H1 (cell line): ENCODE data around the gene MLN. TPM values are rescaled to one million over a fixed set of nuclear protein-coding genes. Genes with fewer than 3 reads are reported as not detected.

Experiments used
- CTCF ChIA-PET: fragments of 300-600 bp; sonication (Branson Sonifier 250); formaldehyde crosslinking; loops from one replicate; lab custom pipeline; 2021; ENCODE audit not compliant: partially characterized antibody; lab: Charles Lee
- POLR2A ChIA-PET: fragments of 300-600 bp; sonication (Branson Sonifier 250); formaldehyde crosslinking; loops from one replicate; lab custom pipeline; 2021; ENCODE audit warnings: inconsistent platforms; ENCODE audit not compliant: partially characterized antibody; lab: Charles Lee
- DNase-seq, 2 experiments: peaks; one replicate each; pipeline versions ENCODE4 v3.0.0 to v3.0.0-alpha.2; 2010 to 2022; ENCODE audit warnings: low spot score in 2 of 2, low read depth in 1 of 2, mixed read lengths in 1 of 2
- FAIRE-seq: peaks from 2 replicates; lab custom pipeline; 2011; peaks lifted over from hg19 to GRCh38; lab: Jason Lieb, UNC
- H2AFZ ChIP-seq: 2 replicates; pipeline ENCODE4 v1.8.1; 2012; ENCODE audit warnings: low read length, inconsistent platforms
- H2AK5ac ChIP-seq: 2 replicates; pipeline ENCODE4 v1.6.1; 2013; ENCODE audit warnings: low read depth, low read length
- H2BK120ac ChIP-seq: replicated peaks from 2 replicates; pipeline ENCODE3; 2013; ENCODE audit warnings: low read depth, low read length, inconsistent platforms
- H2BK12ac ChIP-seq: 2 replicates; pipeline ENCODE4 v1.6.1; 2013; ENCODE audit warnings: low read depth, low read length
- H2BK15ac ChIP-seq: 2 replicates; pipeline ENCODE4 v1.6.1; 2013; ENCODE audit warnings: low read length
- H2BK20ac ChIP-seq: 2 replicates; pipeline ENCODE4 v1.6.1; 2013; ENCODE audit warnings: low read length
- H2BK5ac ChIP-seq: 2 replicates; pipeline ENCODE4 v1.6.1; 2013; ENCODE audit warnings: low read depth, low read length
- H3K14ac ChIP-seq: 2 replicates; pipeline ENCODE4 v1.6.1; 2013; ENCODE audit warnings: inconsistent platforms; ENCODE audit not compliant: insufficient read length
- H3K18ac ChIP-seq: 2 replicates; pipeline ENCODE4 v1.6.1; 2013; ENCODE audit warnings: low read length; ENCODE audit errors: extremely low read depth
- H3K23ac ChIP-seq: 2 replicates; pipeline ENCODE4 v1.6.1; 2013; ENCODE audit warnings: inconsistent platforms; ENCODE audit not compliant: insufficient read length
- H3K23me2 ChIP-seq: 2 replicates; pipeline ENCODE4 v1.6.1; 2013; ENCODE audit warnings: low read depth, low read length
- H3K27ac ChIP-seq: 2 replicates; pipeline ENCODE4 v1.6.1; 2011; ENCODE audit warnings: low read depth, low read length, inconsistent platforms
- H3K27me3 ChIP-seq, 4 experiments: replicated peaks in 1 of 4; 1 replicate in 1 of 4; 2 replicates in 3 of 4; pipeline versions ENCODE4 v1.6.1 to v1.8.1; 2011 to 2013; ENCODE audit warnings: low read length in 3 of 4, mild to moderate bottlenecking in 3 of 4, inconsistent platforms in 2 of 4, mixed read lengths in 2 of 4, moderate library complexity in 1 of 4; ENCODE audit not compliant: control insufficient read depth in 3 of 4, insufficient read depth in 3 of 4; ENCODE audit errors: extremely low read depth in 1 of 4
- H3K36me3 ChIP-seq, 4 experiments: 2 replicates each; pipeline versions ENCODE4 v1.6.1 to v1.8.1; 2011 to 2013; ENCODE audit warnings: mild to moderate bottlenecking in 4 of 4, low read length in 3 of 4, moderate library complexity in 2 of 4, control low read depth in 1 of 4, inconsistent platforms in 1 of 4; ENCODE audit not compliant: insufficient read depth in 4 of 4, control insufficient read depth in 2 of 4
- H3K4ac ChIP-seq: replicated peaks from 2 replicates; pipeline ENCODE3; 2013; ENCODE audit warnings: low read length, low read depth, mixed read lengths, inconsistent platforms; ENCODE audit not compliant: insufficient read length
- H3K4me1 ChIP-seq, 4 experiments: replicated peaks in 1 of 4; 1 replicate in 1 of 4; 2 replicates in 3 of 4; pipeline versions ENCODE4 v1.6.1 to v1.8.1; 2011 to 2013; ENCODE audit warnings: low read length in 3 of 4, inconsistent platforms in 2 of 4, mixed read lengths in 1 of 4; ENCODE audit not compliant: insufficient read depth in 4 of 4, control insufficient read depth in 3 of 4
- H3K4me2 ChIP-seq, 2 experiments: 2 replicates each; pipeline versions ENCODE4 v1.6.1 to v1.8.1; 2011 to 2013; ENCODE audit warnings: low read depth in 2 of 2, low read length in 2 of 2, control low read depth in 1 of 2, inconsistent platforms in 1 of 2, mild to moderate bottlenecking in 1 of 2; ENCODE audit not compliant: insufficient read depth in 1 of 2
- H3K4me3 ChIP-seq, 4 experiments: fragments of 200-600, 300-600 bp in 1 of 4; sonication (generic), shearing (Covaris generic), sonication (Bioruptor Twin) in 1 of 4; 2 replicates each; pipeline versions ENCODE4 v1.5.1 to v1.8.1; 2011 to 2016; ENCODE audit warnings: low read length in 4 of 4, low read depth in 3 of 4, control low read depth in 2 of 4, inconsistent platforms in 2 of 4, mild to moderate bottlenecking in 2 of 4, mixed read lengths in 1 of 4, moderate library complexity in 1 of 4; ENCODE audit not compliant: insufficient read depth in 2 of 4; ENCODE audit errors: extremely low read depth in 1 of 4
- H3K56ac ChIP-seq: replicated peaks from 2 replicates; pipeline ENCODE3; 2013; ENCODE audit warnings: low read depth, mild to moderate bottlenecking, mixed read lengths, low read length, inconsistent platforms; ENCODE audit not compliant: insufficient read length
- H3K79me1 ChIP-seq: 2 replicates; pipeline ENCODE4 v1.6.1; 2013; ENCODE audit warnings: low read depth, low read length, control low read depth
- H3K79me2 ChIP-seq, 2 experiments: 2 replicates each; pipeline versions ENCODE4 v1.6.1 to v1.8.1; 2012 to 2013; ENCODE audit warnings: low read length in 2 of 2, mild to moderate bottlenecking in 2 of 2, inconsistent platforms in 1 of 2; ENCODE audit not compliant: insufficient read depth in 2 of 2, control insufficient read depth in 1 of 2
- H3K9ac ChIP-seq, 4 experiments: replicated peaks in 1 of 4; 1 replicate in 1 of 4; 2 replicates in 3 of 4; pipeline versions ENCODE4 v1.6.1 to v1.8.1; 2011 to 2013; ENCODE audit warnings: low read depth in 3 of 4, low read length in 3 of 4, control low read depth in 2 of 4, mild to moderate bottlenecking in 2 of 4, moderate library complexity in 2 of 4, inconsistent platforms in 1 of 4; ENCODE audit errors: extremely low read depth in 1 of 4
- H3K9me3 ChIP-seq, 2 experiments: 2 replicates each; pipeline versions ENCODE4 v1.6.1 to v1.8.1; 2012 to 2013; ENCODE audit warnings: mild to moderate bottlenecking in 2 of 2, moderate library complexity in 2 of 2, control low read depth in 1 of 2, inconsistent platforms in 1 of 2, low read depth in 1 of 2, low read length in 1 of 2, mixed read lengths in 1 of 2; ENCODE audit not compliant: insufficient read depth in 2 of 2
- H4K20me1 ChIP-seq, 2 experiments: replicated peaks in 1 of 2; 2 replicates each; pipeline versions ENCODE3 to v1.8.1; 2011 to 2013; ENCODE audit warnings: inconsistent platforms in 2 of 2, low read length in 2 of 2, mild to moderate bottlenecking in 1 of 2; ENCODE audit not compliant: insufficient read depth in 2 of 2, control insufficient read depth in 1 of 2
- H4K5ac ChIP-seq: 2 replicates; pipeline ENCODE4 v1.6.1; 2013; ENCODE audit warnings: low read length, low read depth, mixed read lengths, inconsistent platforms; ENCODE audit not compliant: insufficient read length
- H4K8ac ChIP-seq: 2 replicates; pipeline ENCODE4 v1.8.0; 2013; ENCODE audit warnings: mild to moderate bottlenecking, moderate library complexity, low read length, inconsistent platforms; ENCODE audit not compliant: insufficient read depth; ENCODE audit errors: extremely low read depth
- H4K91ac ChIP-seq: replicated peaks from 2 replicates; pipeline ENCODE3; 2013; ENCODE audit warnings: low read length, mixed read lengths, inconsistent platforms; ENCODE audit not compliant: insufficient read length
- CHD1 ChIP-seq: IDR thresholded peaks from 2 replicates; pipeline ENCODE4 v1.6.1; 2012; ENCODE audit warnings: low read depth, low read length, improper control_type of control experiment
- EGR1 ChIP-seq: IDR thresholded peaks from 2 replicates; pipeline ENCODE4 v1.6.1; 2011; ENCODE audit warnings: low read depth, low read length, borderline replicate concordance
- JUND ChIP-seq: IDR thresholded peaks from 2 replicates; pipeline ENCODE4 v1.6.1; 2011; ENCODE audit warnings: mild to moderate bottlenecking, improper control_type of control experiment, low read length
- KDM5A ChIP-seq: fragments of 200-600 bp; IDR thresholded peaks from 2 replicates; pipeline ENCODE4 v1.7.1; 2012; ENCODE audit warnings: mild to moderate bottlenecking, low read length, inconsistent platforms, mixed read lengths
- NRF1 ChIP-seq: IDR thresholded peaks from 2 replicates; pipeline ENCODE4 v1.6.1; 2011; ENCODE audit warnings: mild to moderate bottlenecking, low read depth, low read length, improper control_type of control experiment
- RAD21 ChIP-seq, 2 experiments: IDR thresholded peaks in 1 of 2; conservative IDR thresholded peaks in 1 of 2; 2 replicates each; pipeline ENCODE4 v1.6.1; 2011; ENCODE audit warnings: low read depth in 2 of 2, low read length in 2 of 2, improper control_type of control experiment in 1 of 2, inconsistent platforms in 1 of 2, mild to moderate bottlenecking in 1 of 2, moderate library complexity in 1 of 2
- RXRA ChIP-seq: IDR thresholded peaks from 2 replicates; pipeline ENCODE4 v1.6.1; 2011; ENCODE audit warnings: low read depth, mild to moderate bottlenecking, low read length, moderate library complexity; ENCODE audit not compliant: insufficient read depth
- SIN3A ChIP-seq, 2 experiments: IDR thresholded peaks in 1 of 2; conservative IDR thresholded peaks in 1 of 2; 2 replicates each; pipeline ENCODE4 v1.6.1; 2011 to 2012; ENCODE audit warnings: low read length in 2 of 2, improper control_type of control experiment in 1 of 2, low read depth in 1 of 2, mild to moderate bottlenecking in 1 of 2
- WGBS, 2 experiments: shearing (Covaris generic) in 1 of 2; methylation state at CpG; one replicate each; pipeline versions ENCODE4 v1.1.6 to v1.1.7; 2013 to 2015; ENCODE audit warnings: low lambda C conversion rate in 2 of 2, mixed read lengths in 2 of 2, inconsistent platforms in 1 of 2, low coverage in 1 of 2, missing lambda C conversion rate in 1 of 2; ENCODE audit not compliant: insufficient replicate concordance in 2 of 2, insufficient coverage in 1 of 2, insufficient read length in 1 of 2; ENCODE audit errors: extremely low coverage in 1 of 2, missing lambda C conversion rate in 1 of 2; 5-methylcytosine and 5-hydroxymethylcytosine counted together
- polyA plus RNA-seq, 7 experiments: library from polyadenylated mRNA; depleted of rRNA in 3 of 7; stranded (reverse) in 5 of 7; unstranded in 2 of 7; fragments of >200 nt in 5 of 7; fragments of 200-250 nt in 2 of 7; gene quantifications; 1 replicate in 5 of 7; 2 replicates in 1 of 7; 4 replicates in 1 of 7; pipeline versions ENCODE4 v1.2.1 to v1.2.3, GENCODE V29; 2011 to 2013; ENCODE audit warnings: missing spikeins in 2 of 7, mixed read lengths in 2 of 7
- total RNA-seq: library from RNA; stranded (reverse); fragmentation: NEBNext Ultra II Directional; extraction: Animal tissue kit (Norgen Biotek cat#: 25700); gene quantifications from 2 replicates; pipeline ENCODE4 v1.2.1, GENCODE V29; 2021
- TF ChIP-seq, protein P1 (sequence below), 3 experiments: IDR thresholded peaks; 1 replicate in 2 of 3; 2 replicates in 1 of 3; pipeline versions ENCODE4 v1.5.1 to v1.6.1; 2011; ENCODE audit warnings: low read length in 3 of 3, mild to moderate bottlenecking in 3 of 3, inconsistent platforms in 2 of 3, low read depth in 1 of 3, moderate library complexity in 1 of 3; ENCODE audit not compliant: insufficient read depth in 1 of 3; ENCODE audit errors: control extremely low read depth in 1 of 3

Gene MLN
- total and polyA plus RNA-seq, 2 of the 8 experiments (the other 6 are each of a cell fraction or from before 2014, with no cell fraction given), result not detected

- DNase-seq (peak in 1 of 2 experiments; percentile 75), FAIRE-seq (no peak)
- H3K23ac ChIP-seq, result no peak overlapping the region
- WGBS, 2 experiments, result 78% methylated on average over 6 of the region's 7 CpGs; no CpG with 5 or more reads in 1 of the 2 experiments
- ChIA-PET POLR2A (interaction anchor here (1.1 to 2.5 kb wide), 4 partner anchors 8 to 51 kb away, joined by 3 to 10 read pairs (median 4); partner anchors contain the start of genes IP6K3 and UQCC2), CTCF (interaction anchor here (0.7 to 12.1 kb wide), 34 partner anchors 11 to 393 kb away, joined by 3 to 171 read pairs (median 4); partner anchors contain the start of genes IP6K3 and UQCC2)
- no peak overlapping the region for H3K4me2 ChIP-seq
- no peak overlapping the region for H3K4me3 ChIP-seq
- H3K23me2 ChIP-seq, result no peaks in the 10 kb centered on the region
- H2AK5ac ChIP-seq, result no peak overlapping the region
- H3K79me1 ChIP-seq, result no peaks in the 10 kb centered on the region
- no peak overlapping the region for H3K14ac ChIP-seq
- H3K36me3 ChIP-seq, result no peaks in the 10 kb centered on the region
- no peak overlapping the region for H2BK120ac ChIP-seq
- no peak overlapping the region for H3K9ac ChIP-seq
- no peak overlapping the region for H3K56ac ChIP-seq
- H2BK20ac ChIP-seq, result peak overlapping the region; percentile 52; the same call in 1 of the 2 replicates
- H3K4ac ChIP-seq, result no peak overlapping the region
- peak overlapping the region; percentile 60; the same call in 1 of the 2 replicates for H2BK12ac ChIP-seq
- H3K27ac ChIP-seq, result no peak overlapping the region
- H3K4me1 ChIP-seq, result no peaks in the 10 kb centered on the region
- no peaks in the 10 kb centered on the region for H3K27me3 ChIP-seq
- H4K5ac ChIP-seq, result no peak overlapping the region
- no peaks in the 10 kb centered on the region for H4K20me1 ChIP-seq
- H3K79me2 ChIP-seq, result no peaks in the 10 kb centered on the region
- no peaks in the 10 kb centered on the region for H3K9me3 ChIP-seq
- H2BK5ac ChIP-seq, result no peak overlapping the region
- H4K8ac ChIP-seq, result no peak overlapping the region
- H2BK15ac ChIP-seq, result no peak overlapping the region; the same call in 1 of the 2 replicates
- H2AFZ ChIP-seq, result no peak overlapping the region
- H3K18ac ChIP-seq, result no peak overlapping the region
- H4K91ac ChIP-seq, result no peak overlapping the region
- TF ChIP-seq, protein P1, sequence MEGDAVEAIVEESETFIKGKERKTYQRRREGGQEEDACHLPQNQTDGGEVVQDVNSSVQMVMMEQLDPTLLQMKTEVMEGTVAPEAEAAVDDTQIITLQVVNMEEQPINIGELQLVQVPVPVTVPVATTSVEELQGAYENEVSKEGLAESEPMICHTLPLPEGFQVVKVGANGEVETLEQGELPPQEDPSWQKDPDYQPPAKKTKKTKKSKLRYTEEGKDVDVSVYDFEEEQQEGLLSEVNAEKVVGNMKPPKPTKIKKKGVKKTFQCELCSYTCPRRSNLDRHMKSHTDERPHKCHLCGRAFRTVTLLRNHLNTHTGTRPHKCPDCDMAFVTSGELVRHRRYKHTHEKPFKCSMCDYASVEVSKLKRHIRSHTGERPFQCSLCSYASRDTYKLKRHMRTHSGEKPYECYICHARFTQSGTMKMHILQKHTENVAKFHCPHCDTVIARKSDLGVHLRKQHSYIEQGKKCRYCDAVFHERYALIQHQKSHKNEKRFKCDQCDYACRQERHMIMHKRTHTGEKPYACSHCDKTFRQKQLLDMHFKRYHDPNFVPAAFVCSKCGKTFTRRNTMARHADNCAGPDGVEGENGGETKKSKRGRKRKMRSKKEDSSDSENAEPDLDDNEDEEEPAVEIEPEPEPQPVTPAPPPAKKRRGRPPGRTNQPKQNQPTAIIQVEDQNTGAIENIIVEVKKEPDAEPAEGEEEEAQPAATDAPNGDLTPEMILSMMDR (IDR thresholded peaks at IDR 0.05; ENCODE audit: control extremely low read depth in 1 of 3, insufficient read depth in 1 of 3, low read depth in 1 of 3, low read length in 3 of 3), result peak in 2 of 3 experiments; percentile 80 to 81; a peak in 3 of 4 replicates
- TF ChIP-seq RAD21 (IDR thresholded peaks at IDR 0.05 in 1 of 2, conservative IDR thresholded peaks at IDR 0.05 in 1 of 2; ENCODE audit: low read depth in 2 of 2, low read length in 2 of 2) (peak; percentile 74 to 83), NRF1 (no peak), JUND (no peak), KDM5A (no peak), EGR1 (no peak), CHD1 (no peak), RXRA (no peak), SIN3A (conservative IDR thresholded peaks at IDR 0.05 in 1 of 2, IDR thresholded peaks at IDR 0.05 in 1 of 2; ENCODE audit: low read depth in 1 of 2, low read length in 2 of 2) (0 out of 4 replicates have a peak, but pooled peaks of 1 of the 2 experiments have one; percentile 31)
Observed at GRCh38 chr6:33761922-33762629, 41.7 kb downstream of the MLN start.
